Measurements from ENCODE around the gene SP140.
"Not testable (repeated sequence)": the region's sequence is repeated elsewhere in the genome, so short reads cannot be mapped to it uniquely, and the experiment has no call there.

DNA sequence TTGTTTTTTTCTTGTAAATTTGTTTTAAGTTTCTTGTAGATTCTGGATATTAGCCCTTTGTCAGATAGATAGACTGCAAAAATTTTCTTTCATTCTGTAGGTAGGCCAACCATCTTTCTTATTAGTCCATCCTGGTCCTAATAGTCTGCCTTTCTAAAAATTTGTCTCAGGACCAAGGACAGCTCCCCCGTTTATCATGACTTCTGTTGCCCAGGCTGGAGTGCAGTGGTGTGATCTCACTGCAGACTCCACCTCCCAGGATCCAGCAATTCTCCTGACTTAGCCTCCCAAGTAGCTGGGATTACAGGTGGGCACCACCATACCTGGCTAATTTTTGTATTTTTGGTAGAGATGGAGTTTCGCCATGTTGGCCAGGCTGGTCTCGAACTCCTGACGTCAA lies 63.8 kb downstream of the SP140 start:
- TF ChIP-seq EZH2phosphoT487 (IDR thresholded peaks at IDR 0.05; ENCODE audit: borderline replicate concordance); SP1 (IDR thresholded peaks at IDR 0.05; ENCODE audit: low read depth); EZH2 (IDR thresholded peaks at IDR 0.05); CTCF (IDR thresholded peaks at IDR 0.05 in 2 of 3, conservative IDR thresholded peaks at IDR 0.05 in 1 of 3; ENCODE audit: borderline replicate concordance in 1 of 3, insufficient read depth in 1 of 3, low read depth in 2 of 3, low read length in 2 of 3); YY1 (IDR thresholded peaks at IDR 0.05; ENCODE audit: extremely low read depth, insufficient replicate concordance, low read depth, low read length); TCF7L2 (IDR thresholded peaks at IDR 0.05; ENCODE audit: borderline replicate concordance, extremely low read depth, insufficient read depth, insufficient read length); MAX (IDR thresholded peaks at IDR 0.05); JUND (IDR thresholded peaks at IDR 0.05); POLR2A (IDR thresholded peaks at IDR 0.05; ENCODE audit: borderline replicate concordance, extremely low read depth, insufficient read depth, insufficient read length); ATF3 (IDR thresholded peaks at IDR 0.05); EGR1 (IDR thresholded peaks at IDR 0.05; ENCODE audit: low read depth); POLR2AphosphoS5 (IDR thresholded peaks at IDR 0.05; ENCODE audit: low read depth, low read length); CEBPB (IDR thresholded peaks at IDR 0.05; ENCODE audit: low read depth): not testable (repeated sequence)
- peak; percentile 83 for TF ChIP-seq REST (IDR thresholded peaks at IDR 0.05; ENCODE audit: low read depth)
